Cardiac muscle cell (in vitro differentiated cells and primary cell): ENCODE data around the gene SNX13. TPM values are rescaled to one million over a fixed set of nuclear protein-coding genes. Genes with fewer than 3 reads are reported as not detected.
"Not testable (repeated sequence)": the region's sequence is repeated elsewhere in the genome, so short reads cannot be mapped to it uniquely, and the experiment has no call there.

Experiments
- DNase-seq, 2 donors: peaks; one replicate each; pipeline versions ENCODE4 v3.0.0 to v3.0.0-alpha.2; 2010 to 2017; ENCODE audit warnings: low read depth in 1 of 2, low spot score in 1 of 2
- H3K27ac ChIP-seq: fragments of 200-600 bp; sonication (generic); 2 replicates; pipeline ENCODE4 v1.5.1; 2016
- H3K27me3 ChIP-seq: fragments of 200-600 bp; sonication (generic); 2 replicates; pipeline ENCODE4 v1.6.0; 2016; ENCODE audit warnings: control low read depth
- H3K36me3 ChIP-seq: fragments of 200-600 bp; sonication (generic); 2 replicates; pipeline ENCODE4 v1.5.1; 2016; ENCODE audit warnings: control low read depth
- H3K4me1 ChIP-seq: fragments of 200-600 bp; sonication (generic); 2 replicates; pipeline ENCODE4 v1.8.1; 2017; ENCODE audit warnings: low read depth, mild to moderate bottlenecking, mixed run types
- H3K4me3 ChIP-seq: fragments of 200-600 bp; sonication (generic); 2 replicates; pipeline ENCODE4 v1.5.1; 2016; ENCODE audit warnings: mild to moderate bottlenecking
- H3K9me3 ChIP-seq: fragments of 200-600 bp; sonication (generic); 2 replicates; pipeline ENCODE4 v1.5.1; 2017; ENCODE audit warnings: low read depth, mild to moderate bottlenecking, control low read depth
- CTCF ChIP-seq: IDR thresholded peaks from 2 replicates; pipeline ENCODE4 v1.5.1; 2012; ENCODE audit warnings: low read depth, mild to moderate bottlenecking, low read length
- polyA plus RNA-seq: library from polyadenylated mRNA; unstranded; fragments of >200 nt; fragmentation: Nextera tagmentation; extraction: Ambion mirVana; gene quantifications from 2 replicates; pipeline ENCODE4 v1.2.1, GENCODE V29; 2016
- total RNA-seq: library from RNA; depleted of rRNA; stranded (reverse); fragments of >200 nt; gene quantifications from 2 replicates; pipeline ENCODE4 v1.2.3, GENCODE V29; 2016

The SNX13 gene
- total and polyA plus RNA-seq, 2 experiments from 2014 or later: 11.0 to 86.8 TPM

GRCh38 chr7:17915168-17915567, 25.1 kb downstream of the SNX13 start:
- DNase-seq: no peak
- no peaks in the 10 kb centered on the region for H3K4me1 ChIP-seq
- no peak for TF ChIP-seq CTCF
- H3K4me3 ChIP-seq: no peak overlapping the region
- no peaks in the 10 kb centered on the region for H3K9me3 ChIP-seq
- H3K27me3 ChIP-seq: no peaks in the 10 kb centered on the region
- no peak overlapping the region for H3K27ac ChIP-seq
- no peaks in the 10 kb centered on the region for H3K36me3 ChIP-seq

DNA sequence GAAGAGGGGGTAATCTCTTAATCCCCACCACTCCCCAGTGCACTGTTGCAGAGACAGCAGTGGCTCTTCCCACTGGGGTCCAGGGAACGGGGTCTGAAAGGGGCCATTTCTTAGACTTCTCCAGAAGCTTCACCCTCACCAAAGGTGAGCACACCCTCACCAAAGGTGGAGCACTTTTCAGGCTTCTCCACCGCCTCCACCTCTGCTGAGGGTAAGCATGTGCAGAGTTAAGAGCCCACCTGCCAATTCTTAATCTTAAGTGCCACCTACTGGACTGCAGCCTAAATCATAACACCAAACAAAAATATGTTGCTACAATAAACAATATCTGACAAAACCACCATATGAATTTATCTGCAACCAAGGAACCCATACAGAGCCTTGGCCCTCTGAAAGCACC, 27.0 kb downstream of the SNX13 start:
- no peak for DNase-seq
- no peak overlapping the region for H3K4me3 ChIP-seq
- H3K9me3 ChIP-seq: no peaks in the 10 kb centered on the region
- TF ChIP-seq CTCF: no peak
- H3K4me1 ChIP-seq: no peaks in the 10 kb centered on the region
- H3K27me3 ChIP-seq: no peaks in the 10 kb centered on the region
- no peak overlapping the region for H3K27ac ChIP-seq
- H3K36me3 ChIP-seq: no peaks in the 10 kb centered on the region

DNA sequence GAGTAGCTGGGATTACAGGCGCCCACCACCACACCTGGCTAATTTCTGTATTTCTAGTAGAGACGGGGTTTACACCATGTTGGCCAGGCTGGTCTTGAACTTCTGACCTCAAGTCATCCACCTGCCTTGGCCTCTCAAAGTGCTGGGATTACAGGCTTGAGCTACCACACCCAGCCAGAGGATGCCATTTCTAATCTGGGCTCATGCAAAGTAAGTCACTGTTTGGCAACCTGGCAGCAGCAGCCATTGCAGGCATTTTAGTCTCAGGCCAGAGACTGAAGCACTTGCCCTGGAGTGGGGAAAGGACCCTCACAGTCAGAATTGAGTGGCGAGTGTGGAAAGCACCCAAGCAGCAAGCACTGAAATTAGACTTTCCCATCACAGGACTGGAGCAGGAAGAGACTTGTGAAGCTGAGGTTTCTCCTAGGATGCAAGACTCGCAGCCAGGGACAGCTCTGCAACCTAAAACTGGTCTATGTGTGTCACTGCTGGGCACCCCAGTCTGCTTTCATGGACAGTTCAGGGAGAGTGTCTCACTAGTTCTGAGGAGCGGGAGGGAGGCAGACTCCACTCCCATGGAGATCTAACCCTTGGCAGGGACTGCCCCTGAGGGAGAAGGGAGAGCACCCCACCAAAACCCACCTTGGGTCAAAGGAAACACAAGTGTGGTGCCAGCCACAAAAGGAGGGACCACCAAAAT, 27.6 kb downstream of the SNX13 start:
- H3K9me3 ChIP-seq: no peaks in the 10 kb centered on the region
- no peaks in the 10 kb centered on the region for H3K27me3 ChIP-seq
- no peak overlapping the region for H3K27ac ChIP-seq
- H3K4me3 ChIP-seq: no peak overlapping the region
- H3K36me3 ChIP-seq: no peaks in the 10 kb centered on the region
- H3K4me1 ChIP-seq: no peaks in the 10 kb centered on the region
- TF ChIP-seq CTCF: no peak
- DNase-seq: no peak

GRCh38 chr7:17912050-17912449, 28.2 kb downstream of the SNX13 start:
- no peak overlapping the region for H3K4me3 ChIP-seq
- H3K36me3 ChIP-seq: no peaks in the 10 kb centered on the region
- no peak for DNase-seq
- no peaks in the 10 kb centered on the region for H3K4me1 ChIP-seq
- no peaks in the 10 kb centered on the region for H3K9me3 ChIP-seq
- H3K27me3 ChIP-seq: no peaks in the 10 kb centered on the region
- no peak overlapping the region for H3K27ac ChIP-seq
- no peak for TF ChIP-seq CTCF

DNA sequence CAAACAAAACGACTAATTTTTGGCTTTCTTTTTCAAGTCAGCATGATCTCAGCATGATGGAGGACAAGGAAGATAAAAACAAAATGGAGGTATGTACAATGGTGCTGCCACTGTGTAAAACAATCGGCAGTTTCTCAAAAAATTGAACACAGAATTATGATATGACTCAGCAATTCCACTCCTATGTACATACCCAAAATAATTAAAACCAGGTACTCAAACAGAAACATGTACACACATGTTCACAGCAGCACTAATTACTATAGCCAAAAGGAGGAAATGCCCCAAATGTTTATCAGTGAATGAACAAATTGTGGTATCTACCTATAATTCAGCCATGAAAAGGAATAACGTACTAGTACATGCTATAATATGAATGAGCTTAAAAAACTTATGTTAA, 29.9 kb downstream of the SNX13 start:
- no peaks in the 10 kb centered on the region for H3K36me3 ChIP-seq
- no peaks in the 10 kb centered on the region for H3K9me3 ChIP-seq
- no peaks in the 10 kb centered on the region for H3K27me3 ChIP-seq
- DNase-seq: no peak
- no peak overlapping the region for H3K4me3 ChIP-seq
- TF ChIP-seq CTCF: no peak
- no peaks in the 10 kb centered on the region for H3K4me1 ChIP-seq
- no peak overlapping the region for H3K27ac ChIP-seq

DNA sequence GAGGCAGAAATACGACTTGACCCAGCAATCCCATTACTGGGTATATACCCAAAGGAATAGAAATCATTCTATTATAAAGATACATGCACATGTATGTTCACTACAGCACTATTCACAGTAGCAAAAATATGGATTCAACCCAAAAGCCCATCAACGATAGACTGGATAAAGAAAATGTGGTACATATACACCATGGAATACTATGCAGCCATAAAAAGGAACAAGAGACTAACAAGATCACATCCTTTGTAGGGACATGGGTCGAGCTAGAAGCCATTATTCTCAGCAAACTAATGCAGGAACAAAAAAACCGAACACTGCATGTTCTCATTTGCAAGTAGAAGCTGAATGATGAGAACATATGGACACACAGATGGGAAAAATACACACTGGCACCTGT, 31.0 kb downstream of the SNX13 start:
- not testable (repeated sequence) for H3K27me3 ChIP-seq, H3K36me3 ChIP-seq, H3K4me1 ChIP-seq, H3K27ac ChIP-seq, H3K4me3 ChIP-seq, DNase-seq, H3K9me3 ChIP-seq
